HG03139 (cell line): Measurements from ENCODE around the gene RNASE12.
"Not testable (repeated sequence)": the region's sequence is repeated elsewhere in the genome, so short reads cannot be mapped to it uniquely, and the experiment has no call there.

ENCODE experiments used
- ATAC-seq: cut with Tn5 transposase; IDR thresholded peaks from one replicate; pipeline ENCODE4 v1.9.1; 2021; ENCODE audit not compliant: unreplicated experiment

Gene RNASE12

GRCh38 chr14:20583142-20583541 lies 8.0 kb downstream of the RNASE12 start:
- no peak for ATAC-seq

- no peak for ATAC-seq
These were observed 10.9 kb downstream of the RNASE12 start for GRCh38 chr14:20580242-20580641.

- ATAC-seq = no peak
These were observed 12.2 kb downstream of the RNASE12 start for GRCh38 chr14:20578784-20579502.

GRCh38 chr14:20578325-20578724 lies 12.9 kb downstream of the RNASE12 start:
- ATAC-seq = no peak

GRCh38 chr14:20572382-20572990 lies 18.7 kb downstream of the RNASE12 start:
- not testable (repeated sequence) for ATAC-seq

GRCh38 chr14:20570720-20571119 lies 20.5 kb downstream of the RNASE12 start:
- ATAC-seq = not testable (repeated sequence)

GRCh38 chr14:20569865-20570264 lies 21.3 kb downstream of the RNASE12 start:
- ATAC-seq = not testable (repeated sequence)

- no peak for ATAC-seq
These were observed 22.1 kb downstream of the RNASE12 start for GRCh38 chr14:20569066-20569465.

- ATAC-seq = no peak
These were observed 22.8 kb downstream of the RNASE12 start for GRCh38 chr14:20568393-20568792.

GRCh38 chr14:20567199-20567598 lies 24.0 kb downstream of the RNASE12 start:
- ATAC-seq = not testable (repeated sequence)

- ATAC-seq = no peak
These were observed 26.6 kb downstream of the RNASE12 start for GRCh38 chr14:20564501-20564997.

GRCh38 chr14:20563971-20564370 lies 27.2 kb downstream of the RNASE12 start:
- ATAC-seq = no peak

- no peak for ATAC-seq
These were observed 30.2 kb downstream of the RNASE12 start, which contains the start of gene RNASE9 for GRCh38 chr14:20560961-20561360. TSS of gene RNASE9 (minus strand) at chr14:20561047.

GRCh38 chr14:20559461-20559904 lies 31.7 kb downstream of the RNASE12 start:
- ATAC-seq = no peak

- no peak for ATAC-seq
These were observed 34.0 kb downstream of the RNASE12 start for GRCh38 chr14:20557212-20557542.

- ATAC-seq = no peak
These were observed 34.5 kb downstream of the RNASE12 start for GRCh38 chr14:20556500-20557211.

- no peak for ATAC-seq
These were observed 35.3 kb downstream of the RNASE12 start for GRCh38 chr14:20555845-20556244.

- ATAC-seq = no peak
These were observed 38.2 kb downstream of the RNASE12 start for GRCh38 chr14:20553024-20553423.

- no peak for ATAC-seq
These were observed 39.6 kb downstream of the RNASE12 start for GRCh38 chr14:20551606-20552005.

- ATAC-seq = no peak
These were observed 40.2 kb downstream of the RNASE12 start for GRCh38 chr14:20550926-20551325.

GRCh38 chr14:20548414-20549158 lies 42.6 kb downstream of the RNASE12 start:
- ATAC-seq = no peak
